Thyroid gland (tissue), 4 donors: ENCODE results near the gene SIRT3.

ENCODE experiments used
- POLR2A ChIP-seq, 2 donors: fragments of 450-650 bp; IDR thresholded peaks; one replicate each; pipeline ENCODE4 v1.6.1; 2017; ENCODE audit warnings: antibody characterized with exemption in 2 of 2, mild to moderate bottlenecking in 2 of 2, moderate library complexity in 1 of 2
- TF ChIP-seq, protein P1 (sequence below), 6 experiments: fragments of 200-600 bp in 3 of 6; fragments of 450-650 bp in 3 of 6; sonication (generic) in 3 of 6; IDR thresholded peaks; one replicate each; pipeline ENCODE4 v1.5.1; 2016 to 2019; ENCODE audit warnings: antibody characterized with exemption in 6 of 6, mild to moderate bottlenecking in 2 of 6, inconsistent platforms in 1 of 6, moderate library complexity in 1 of 6

DNA sequence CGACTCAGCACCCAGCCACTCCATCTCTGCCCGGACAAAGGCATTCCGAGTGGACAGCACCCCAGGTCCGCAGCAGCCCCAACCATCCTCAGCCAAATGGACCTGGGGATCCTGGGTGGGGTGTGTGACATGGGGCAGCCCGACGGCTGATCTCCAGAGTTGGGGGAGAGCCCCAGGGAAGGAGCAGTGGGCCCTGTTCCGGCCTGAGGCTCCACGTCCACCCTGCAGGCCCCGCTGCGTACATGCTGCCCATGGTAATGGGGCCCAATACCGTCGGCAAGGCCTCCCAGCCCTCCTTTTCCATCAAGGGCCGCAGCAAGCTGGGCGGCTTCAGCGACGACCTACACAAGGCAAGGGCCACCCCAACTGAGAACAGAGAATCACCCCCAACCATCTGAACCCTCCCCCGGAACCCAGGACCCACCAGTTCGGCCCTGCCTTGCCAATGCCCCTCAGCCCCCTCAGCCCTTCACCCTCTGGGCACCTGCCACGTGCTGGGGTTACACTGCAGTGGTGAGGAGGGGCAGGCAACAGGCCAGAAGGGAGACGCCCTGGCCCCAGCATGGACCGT is 37.8 kb downstream of the SIRT3 start:
- TF ChIP-seq, protein P1, sequence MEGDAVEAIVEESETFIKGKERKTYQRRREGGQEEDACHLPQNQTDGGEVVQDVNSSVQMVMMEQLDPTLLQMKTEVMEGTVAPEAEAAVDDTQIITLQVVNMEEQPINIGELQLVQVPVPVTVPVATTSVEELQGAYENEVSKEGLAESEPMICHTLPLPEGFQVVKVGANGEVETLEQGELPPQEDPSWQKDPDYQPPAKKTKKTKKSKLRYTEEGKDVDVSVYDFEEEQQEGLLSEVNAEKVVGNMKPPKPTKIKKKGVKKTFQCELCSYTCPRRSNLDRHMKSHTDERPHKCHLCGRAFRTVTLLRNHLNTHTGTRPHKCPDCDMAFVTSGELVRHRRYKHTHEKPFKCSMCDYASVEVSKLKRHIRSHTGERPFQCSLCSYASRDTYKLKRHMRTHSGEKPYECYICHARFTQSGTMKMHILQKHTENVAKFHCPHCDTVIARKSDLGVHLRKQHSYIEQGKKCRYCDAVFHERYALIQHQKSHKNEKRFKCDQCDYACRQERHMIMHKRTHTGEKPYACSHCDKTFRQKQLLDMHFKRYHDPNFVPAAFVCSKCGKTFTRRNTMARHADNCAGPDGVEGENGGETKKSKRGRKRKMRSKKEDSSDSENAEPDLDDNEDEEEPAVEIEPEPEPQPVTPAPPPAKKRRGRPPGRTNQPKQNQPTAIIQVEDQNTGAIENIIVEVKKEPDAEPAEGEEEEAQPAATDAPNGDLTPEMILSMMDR (IDR thresholded peaks at IDR 0.05) = no peak
- TF ChIP-seq POLR2A (IDR thresholded peaks at IDR 0.05) = no peak
